IPS-NIHi7 (cell line): ENCODE measurements around the gene B9D1.

Experiments used
- DNase-seq: peaks from one replicate; pipeline ENCODE4 v3.0.0; 2012; ENCODE audit warnings: mixed read lengths; ENCODE audit errors: extremely low spot score

Gene B9D1

GRCh38 chr17:19376811-19377210 is 14.3 kb upstream of the B9D1 start:
- DNase-seq, result no peak

DNA sequence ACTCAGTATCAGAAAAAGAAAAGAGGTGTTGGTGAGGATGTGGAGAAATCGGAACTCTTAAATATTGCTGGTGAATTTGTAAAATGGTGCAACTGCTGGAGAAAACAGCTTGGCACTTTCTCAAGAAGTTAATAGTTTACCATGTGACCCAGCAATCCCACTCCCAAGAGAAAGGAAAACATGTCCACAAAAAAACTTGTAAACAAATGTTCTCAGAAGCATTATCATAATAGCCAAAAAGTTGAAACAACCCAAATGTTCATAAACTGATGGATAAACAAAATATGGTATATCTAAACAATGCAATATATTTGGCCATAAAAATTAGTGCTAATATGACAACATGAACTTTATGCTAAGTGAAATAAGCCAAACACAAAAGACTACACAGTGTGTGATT is 13.2 kb upstream of the B9D1 start:
- no peak for DNase-seq

DNA sequence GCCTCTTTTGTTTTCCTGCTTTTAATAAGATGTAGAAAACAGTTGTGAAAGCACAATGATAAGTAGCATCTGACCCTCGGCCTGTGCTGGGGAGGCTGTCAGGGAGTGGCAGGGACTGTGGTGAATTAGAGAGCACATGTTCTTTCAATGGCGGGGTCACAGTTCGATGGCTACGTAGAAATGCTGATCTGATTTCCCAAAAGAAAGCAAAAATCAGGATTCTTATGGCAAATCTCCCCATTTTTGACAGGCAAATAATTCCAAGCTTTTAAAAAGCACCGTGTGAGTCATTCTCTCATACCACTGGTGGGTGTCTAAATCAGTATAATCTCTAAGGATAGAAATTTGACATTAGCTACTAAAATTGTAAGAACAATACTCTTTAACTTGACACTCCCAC is 11.6 kb upstream of the B9D1 start:
- no peak for DNase-seq

- DNase-seq, result no peak
Observed at GRCh38 chr17:19372866-19373504, 10.5 kb upstream of the B9D1 start.

DNA sequence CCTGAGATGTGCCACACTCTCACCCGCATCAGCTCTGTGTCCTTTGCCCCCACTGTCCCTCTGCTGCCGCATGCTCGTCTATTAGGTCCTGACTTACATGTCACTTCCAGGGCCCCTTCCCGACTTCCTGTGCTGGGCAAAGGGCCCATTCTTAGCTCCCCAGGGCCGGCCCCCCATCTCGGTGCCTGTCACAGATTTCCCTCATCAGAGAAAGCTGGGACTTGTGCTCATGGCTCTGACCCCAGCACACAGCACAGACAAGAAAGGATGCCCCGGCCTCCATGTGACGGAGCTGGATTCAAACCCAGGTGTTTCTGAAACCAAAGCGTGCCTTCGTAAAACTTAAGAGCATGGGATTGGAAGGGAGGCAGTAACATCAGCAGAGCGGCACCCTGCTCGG is 9.9 kb upstream of the B9D1 start:
- DNase-seq, result no peak

DNA sequence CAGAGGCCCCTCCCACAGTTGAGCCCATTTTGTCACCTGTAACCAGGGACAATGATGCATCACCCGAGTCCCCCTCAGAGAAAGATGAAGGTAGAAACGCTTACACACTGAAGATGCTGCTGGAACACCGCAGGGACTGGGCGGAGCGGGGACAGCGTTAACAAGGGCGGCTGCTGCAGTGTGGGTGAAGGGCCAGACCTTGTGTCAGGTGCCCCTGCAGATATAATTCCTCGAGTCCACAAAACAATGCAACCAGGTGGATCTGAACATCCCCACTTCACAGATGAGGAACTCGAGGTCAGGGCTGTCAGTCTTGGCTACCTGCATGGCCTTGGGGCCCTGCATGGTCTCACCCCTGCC is 9.5 kb upstream of the B9D1 start:
- no peak for DNase-seq

DNA sequence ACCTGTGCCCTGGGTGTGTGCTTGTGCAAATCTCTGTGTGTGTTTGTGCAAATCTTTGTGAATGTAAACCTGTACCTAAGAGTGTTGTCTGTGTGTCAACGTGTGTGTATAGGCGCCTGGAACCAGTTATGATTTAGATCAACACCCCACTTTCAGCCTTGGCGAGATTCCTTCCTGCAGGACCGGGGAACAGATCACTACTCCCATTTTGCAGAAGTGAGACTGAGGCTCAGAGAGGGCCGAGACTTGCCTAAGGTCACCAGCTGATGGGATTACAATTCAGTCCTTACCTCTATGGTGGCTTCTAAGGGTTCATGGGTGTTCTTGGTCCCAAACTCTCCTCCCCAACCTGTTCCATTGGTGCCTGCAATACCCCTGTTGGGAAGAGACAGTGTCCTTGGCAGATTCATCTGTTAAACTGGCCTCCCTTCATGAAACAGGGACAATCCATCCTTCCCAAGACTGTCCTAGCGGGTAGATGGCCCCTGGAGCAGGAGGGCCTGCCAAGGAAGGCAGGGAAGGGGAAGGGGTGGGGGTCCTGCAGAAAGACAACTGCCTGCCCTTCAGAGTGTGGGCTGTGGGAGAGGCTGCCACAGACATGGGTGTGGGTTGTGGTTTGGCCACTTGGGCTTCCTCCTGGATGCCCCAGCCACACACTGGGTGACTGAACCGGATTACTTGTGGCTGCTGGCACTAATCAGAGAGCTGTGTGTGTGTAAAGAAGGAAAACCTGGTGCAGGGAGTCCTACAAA is 8.9 kb upstream of the B9D1 start:
- DNase-seq, result no peak

GRCh38 chr17:19370493-19370960 is 8.0 kb upstream of the B9D1 start:
- DNase-seq, result no peak

- no peak for DNase-seq
Observed at GRCh38 chr17:19369846-19370492, 7.4 kb upstream of the B9D1 start.

DNA sequence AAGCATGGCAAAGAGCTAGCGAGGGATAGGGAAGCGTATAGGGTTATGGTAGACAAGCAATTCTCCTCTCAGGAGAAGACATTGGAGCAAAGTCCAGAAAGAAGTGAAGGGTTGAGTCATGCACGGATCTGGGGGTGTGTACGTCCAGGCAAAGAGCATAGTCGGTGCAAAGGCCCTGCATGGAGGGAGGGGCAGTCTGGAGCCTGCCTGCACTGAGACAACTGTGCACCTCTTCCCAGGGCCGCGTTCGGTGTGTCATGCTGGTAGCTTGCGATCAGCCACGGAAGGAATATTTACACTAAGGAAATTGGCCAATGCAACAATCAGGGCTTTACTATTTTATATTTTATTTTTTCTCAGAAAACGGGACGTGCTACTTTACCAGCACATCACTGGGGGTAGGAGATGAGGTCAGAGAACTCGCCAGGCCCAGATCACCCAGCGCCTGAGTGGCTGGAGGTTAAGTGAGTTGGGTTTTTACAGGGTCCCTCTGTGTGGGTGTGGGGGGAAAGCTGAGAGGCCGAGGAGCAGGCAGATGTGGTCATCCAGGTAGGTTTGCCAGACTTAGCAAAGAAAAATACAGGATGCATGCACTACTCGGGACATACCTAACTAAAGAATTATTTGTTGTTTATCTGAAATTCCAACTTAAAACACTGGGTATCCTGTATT is 6.7 kb upstream of the B9D1 start:
- DNase-seq, result no peak

- DNase-seq, result no peak
Observed at GRCh38 chr17:19368229-19368628, 5.7 kb upstream of the B9D1 start.

GRCh38 chr17:19366637-19366972 is 4.1 kb upstream of the B9D1 start:
- no peak for DNase-seq

DNA sequence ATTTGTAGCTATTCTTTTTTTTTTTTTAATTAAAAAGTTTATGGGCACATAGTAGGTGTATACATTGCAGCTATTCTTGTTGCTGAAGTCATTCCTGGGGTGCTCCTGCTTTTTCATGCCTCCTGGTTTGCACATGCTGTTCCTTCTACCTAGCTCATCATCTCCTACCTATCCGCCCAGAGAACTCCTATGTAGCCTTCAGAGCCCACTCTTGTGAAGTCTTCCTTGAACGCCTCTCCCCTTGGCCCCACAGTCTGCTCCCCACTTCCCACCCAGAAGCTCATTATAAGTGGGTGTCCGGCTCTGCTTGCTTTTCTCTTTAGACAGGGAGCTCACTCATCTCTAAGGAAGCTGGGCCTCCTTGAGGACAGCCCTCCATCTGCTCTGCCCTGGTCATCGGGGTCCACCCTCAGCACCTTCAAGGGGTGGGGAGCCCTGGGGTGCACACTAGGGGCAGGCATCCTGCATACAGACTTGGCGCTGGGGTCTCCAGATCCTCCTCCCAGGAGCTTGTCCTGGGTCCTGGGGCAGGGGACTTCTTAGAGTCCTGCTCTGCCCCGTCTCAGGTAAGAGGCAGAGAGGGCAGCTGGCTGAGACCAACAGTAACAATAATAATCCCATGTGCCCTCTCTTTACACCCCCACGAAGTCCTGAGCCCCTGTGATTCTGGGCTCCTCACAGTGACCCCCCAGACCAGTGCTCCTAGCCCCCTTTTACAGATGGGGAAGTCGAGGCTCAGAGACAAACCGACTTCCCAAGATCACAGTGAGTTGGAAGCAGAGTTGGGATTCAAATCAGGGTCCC is 3.5 kb upstream of the B9D1 start:
- no peak for DNase-seq

GRCh38 chr17:19365499-19365817 is 2.9 kb upstream of the B9D1 start:
- no peak for DNase-seq

- DNase-seq, result no peak
Observed at GRCh38 chr17:19364699-19365498, 2.4 kb upstream of the B9D1 start.

GRCh38 chr17:19363460-19364035 is 1.0 kb upstream of the B9D1 start:
- no peak for DNase-seq

DNA sequence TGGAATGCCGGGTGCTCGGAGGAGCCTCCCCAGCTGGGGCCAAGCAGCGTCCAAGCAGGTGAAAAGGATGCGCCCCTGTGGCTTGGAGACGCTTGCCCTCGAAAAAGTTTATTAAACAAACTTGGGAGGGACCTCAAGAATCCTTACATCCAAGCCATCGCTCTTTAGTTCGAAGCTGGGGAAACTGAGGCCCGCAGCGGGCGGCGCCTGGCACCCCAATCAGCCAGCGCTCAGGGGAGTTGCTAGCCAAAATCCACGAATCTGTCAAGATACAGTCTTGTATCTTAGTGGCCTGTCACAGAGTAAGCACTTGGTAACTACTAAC is 553 bp upstream of the B9D1 start:
- no peak for DNase-seq

DNA sequence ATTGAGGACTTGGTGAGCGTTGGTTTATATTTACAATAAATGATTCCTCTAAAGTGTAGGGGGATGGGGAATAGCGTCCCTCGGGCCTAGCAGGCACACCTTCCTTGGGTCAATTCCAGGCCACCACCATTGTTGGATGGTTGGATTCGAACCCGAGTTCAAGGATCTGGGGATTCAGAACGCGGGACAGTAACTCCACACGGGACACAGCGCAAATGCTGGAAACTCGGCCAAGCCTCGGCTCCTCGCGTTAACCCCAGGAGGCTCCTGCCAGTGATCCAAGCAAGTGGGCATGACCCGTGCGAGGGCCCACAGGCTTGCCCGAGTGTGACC is 613 bp downstream of the B9D1 start:
- no peak for DNase-seq

DNA sequence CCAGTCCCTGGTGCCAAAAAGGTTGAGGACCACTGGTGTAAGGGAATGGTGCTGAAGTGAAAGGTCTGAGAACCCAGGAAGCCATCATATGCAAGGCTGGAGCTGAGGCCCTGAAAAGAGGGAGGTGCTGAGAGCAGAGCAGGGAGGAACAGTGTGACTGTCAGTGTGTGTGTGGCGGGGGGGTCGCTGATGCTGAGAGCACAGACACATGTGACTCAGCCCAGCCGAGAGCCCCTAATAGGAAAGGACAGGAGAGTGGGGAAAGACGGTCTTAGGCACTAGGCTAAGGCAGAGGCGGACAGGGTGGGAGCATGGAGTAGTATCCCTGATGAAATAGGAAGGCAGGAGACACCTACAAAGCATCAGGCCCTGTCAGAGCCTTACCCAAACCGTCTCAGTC is 1.2 kb downstream of the B9D1 start:
- DNase-seq, result no peak

DNA sequence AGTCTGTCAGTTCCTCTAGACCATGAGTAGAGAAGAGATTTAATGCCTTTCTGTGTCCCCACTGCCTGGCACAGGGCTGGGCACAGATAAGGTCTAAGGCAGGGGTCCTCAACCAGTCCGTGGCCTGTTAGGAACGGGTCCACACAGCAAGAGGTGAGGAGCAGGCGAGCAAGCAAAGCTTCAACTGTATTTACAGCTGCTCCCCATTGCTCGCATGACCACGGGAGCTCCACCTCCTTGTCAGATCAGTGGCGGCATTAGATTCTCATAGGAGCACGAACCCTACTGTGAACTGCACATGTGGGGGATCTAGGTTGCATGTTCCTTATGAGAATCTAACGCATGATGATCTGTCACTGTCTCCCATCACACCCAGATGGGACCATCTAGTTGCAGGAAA is 1.8 kb downstream of the B9D1 start:
- no peak for DNase-seq

GRCh38 chr17:19359856-19360255 is 2.7 kb downstream of the B9D1 start:
- DNase-seq, result no peak
